Measurements from ENCODE around the gene RALGPS1. TPM values are rescaled to one million over a fixed set of nuclear protein-coding genes. Genes with fewer than 3 reads are reported as not detected.

RALGPS1 gene
- polyA plus RNA-seq, 2 of the 4 experiments (the other 2 are of a cell fraction): 5.0 to 7.9 TPM

DNA sequence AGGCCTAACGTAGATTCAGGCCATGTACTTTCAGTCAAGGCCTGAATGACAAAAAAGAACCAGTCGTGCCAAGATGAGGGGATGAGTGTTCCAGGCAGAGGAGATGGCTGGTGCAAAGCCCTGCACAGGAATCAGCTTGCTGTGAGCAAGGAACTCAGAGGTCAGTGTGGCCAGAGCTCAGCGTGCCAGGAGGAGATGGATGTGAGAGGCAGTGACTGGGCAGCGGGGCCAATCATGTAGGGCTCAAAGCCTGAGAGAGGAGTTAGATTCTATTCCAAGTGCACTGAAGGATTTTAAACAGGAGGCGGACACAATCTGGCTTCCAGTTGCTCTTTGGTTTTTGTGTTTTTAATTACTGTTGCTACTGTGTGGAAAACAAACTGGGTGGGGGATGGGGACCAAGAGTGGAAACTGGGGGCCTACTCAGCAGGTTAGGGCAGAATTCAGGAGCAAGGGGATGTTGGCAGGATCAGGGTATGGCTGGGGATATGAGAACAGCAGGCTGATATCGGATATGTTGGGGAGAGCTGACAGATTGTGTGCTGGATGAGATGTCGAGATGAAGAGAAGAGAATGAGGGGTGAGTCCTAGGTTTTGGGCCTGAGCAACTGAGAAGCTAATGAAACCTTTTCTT, 143.5 kb downstream of the RALGPS1 start:
- Histone ChIP-seq H3K4me2 (no peak overlapping the region), H3K4me1 (no peaks in the 10 kb centered on the region), H3K4me3 (no peak overlapping the region), H3K27ac (no peak overlapping the region), H3K9me3 (no peaks in the 10 kb centered on the region)
- DNase-seq (ENCODE audit: low read depth in 1 of 2, low spot score in 1 of 2): no peak
- ATAC-seq: no peak
- no peak for FAIRE-seq
- ChIA-PET POLR2A (no interaction called here), CTCF (interaction anchor here (0.6 to 1.3 kb wide), 5 partner anchors 9 to 1741 kb away, joined by 3 to 4 read pairs (median 3); no protein-coding TSS in a partner anchor)
- TF ChIP-seq CEBPB (IDR thresholded peaks at IDR 0.05): no peak
- TF ChIP-seq, protein P1, sequence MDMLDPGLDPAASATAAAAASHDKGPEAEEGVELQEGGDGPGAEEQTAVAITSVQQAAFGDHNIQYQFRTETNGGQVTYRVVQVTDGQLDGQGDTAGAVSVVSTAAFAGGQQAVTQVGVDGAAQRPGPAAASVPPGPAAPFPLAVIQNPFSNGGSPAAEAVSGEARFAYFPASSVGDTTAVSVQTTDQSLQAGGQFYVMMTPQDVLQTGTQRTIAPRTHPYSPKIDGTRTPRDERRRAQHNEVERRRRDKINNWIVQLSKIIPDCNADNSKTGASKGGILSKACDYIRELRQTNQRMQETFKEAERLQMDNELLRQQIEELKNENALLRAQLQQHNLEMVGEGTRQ (IDR thresholded peaks at IDR 0.05): no peak
- no peak for TF ChIP-seq RAD21 (conservative IDR thresholded peaks at IDR 0.05 in 1 of 2, IDR thresholded peaks at IDR 0.05 in 1 of 2)
- TF ChIP-seq FOXS1 (CRISPR knock-in tag; IDR thresholded peaks at IDR 0.05): no peak
- TF ChIP-seq, protein P2, sequence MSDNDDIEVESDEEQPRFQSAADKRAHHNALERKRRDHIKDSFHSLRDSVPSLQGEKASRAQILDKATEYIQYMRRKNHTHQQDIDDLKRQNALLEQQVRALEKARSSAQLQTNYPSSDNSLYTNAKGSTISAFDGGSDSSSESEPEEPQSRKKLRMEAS (IDR thresholded peaks at IDR 0.05): no peak
- no peak for TF ChIP-seq MYC (IDR thresholded peaks at IDR 0.05; ENCODE audit: borderline replicate concordance, low read length)
- TF ChIP-seq, protein P3, sequence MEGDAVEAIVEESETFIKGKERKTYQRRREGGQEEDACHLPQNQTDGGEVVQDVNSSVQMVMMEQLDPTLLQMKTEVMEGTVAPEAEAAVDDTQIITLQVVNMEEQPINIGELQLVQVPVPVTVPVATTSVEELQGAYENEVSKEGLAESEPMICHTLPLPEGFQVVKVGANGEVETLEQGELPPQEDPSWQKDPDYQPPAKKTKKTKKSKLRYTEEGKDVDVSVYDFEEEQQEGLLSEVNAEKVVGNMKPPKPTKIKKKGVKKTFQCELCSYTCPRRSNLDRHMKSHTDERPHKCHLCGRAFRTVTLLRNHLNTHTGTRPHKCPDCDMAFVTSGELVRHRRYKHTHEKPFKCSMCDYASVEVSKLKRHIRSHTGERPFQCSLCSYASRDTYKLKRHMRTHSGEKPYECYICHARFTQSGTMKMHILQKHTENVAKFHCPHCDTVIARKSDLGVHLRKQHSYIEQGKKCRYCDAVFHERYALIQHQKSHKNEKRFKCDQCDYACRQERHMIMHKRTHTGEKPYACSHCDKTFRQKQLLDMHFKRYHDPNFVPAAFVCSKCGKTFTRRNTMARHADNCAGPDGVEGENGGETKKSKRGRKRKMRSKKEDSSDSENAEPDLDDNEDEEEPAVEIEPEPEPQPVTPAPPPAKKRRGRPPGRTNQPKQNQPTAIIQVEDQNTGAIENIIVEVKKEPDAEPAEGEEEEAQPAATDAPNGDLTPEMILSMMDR (IDR thresholded peaks at IDR 0.05): no peak
- TF ChIP-seq HDAC2 (IDR thresholded peaks at IDR 0.05): no peak
- no peak for TF ChIP-seq MAFK (IDR thresholded peaks at IDR 0.05; ENCODE audit: partially characterized antibody)
- TF ChIP-seq, protein P4, sequence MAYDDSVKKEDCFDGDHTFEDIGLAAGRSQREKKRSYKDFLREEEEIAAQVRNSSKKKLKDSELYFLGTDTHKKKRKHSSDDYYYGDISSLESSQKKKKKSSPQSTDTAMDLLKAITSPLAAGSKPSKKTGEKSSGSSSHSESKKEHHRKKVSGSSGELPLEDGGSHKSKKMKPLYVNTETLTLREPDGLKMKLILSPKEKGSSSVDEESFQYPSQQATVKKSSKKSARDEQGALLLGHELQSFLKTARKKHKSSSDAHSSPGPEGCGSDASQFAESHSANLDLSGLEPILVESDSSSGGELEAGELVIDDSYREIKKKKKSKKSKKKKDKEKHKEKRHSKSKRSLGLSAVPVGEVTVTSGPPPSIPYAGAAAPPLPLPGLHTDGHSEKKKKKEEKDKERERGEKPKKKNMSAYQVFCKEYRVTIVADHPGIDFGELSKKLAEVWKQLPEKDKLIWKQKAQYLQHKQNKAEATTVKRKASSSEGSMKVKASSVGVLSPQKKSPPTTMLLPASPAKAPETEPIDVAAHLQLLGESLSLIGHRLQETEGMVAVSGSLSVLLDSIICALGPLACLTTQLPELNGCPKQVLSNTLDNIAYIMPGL (CRISPR knock-in tag; IDR thresholded peaks at IDR 0.05; ENCODE audit: borderline replicate concordance): no peak
- TF ChIP-seq KDM1A (IDR thresholded peaks at IDR 0.05; ENCODE audit: low read depth): no peak
- TF ChIP-seq RCOR1 (IDR thresholded peaks at IDR 0.05; ENCODE audit: low read depth, low read length): no peak
- TF ChIP-seq SMC3 (IDR thresholded peaks at IDR 0.05): no peak
- TF ChIP-seq TFCP2L1 (CRISPR knock-in tag; IDR thresholded peaks at IDR 0.05): no peak
- TF ChIP-seq MAZ (IDR thresholded peaks at IDR 0.05; ENCODE audit: borderline replicate concordance, low read depth, low read length): no peak
- no peak for TF ChIP-seq NPAS2 (CRISPR knock-in tag; IDR thresholded peaks at IDR 0.05; ENCODE audit: borderline replicate concordance)
- 84% methylated on average over 7 of the region's 7 CpGs for WGBS (ENCODE audit: missing lambda C conversion rate)

DNA sequence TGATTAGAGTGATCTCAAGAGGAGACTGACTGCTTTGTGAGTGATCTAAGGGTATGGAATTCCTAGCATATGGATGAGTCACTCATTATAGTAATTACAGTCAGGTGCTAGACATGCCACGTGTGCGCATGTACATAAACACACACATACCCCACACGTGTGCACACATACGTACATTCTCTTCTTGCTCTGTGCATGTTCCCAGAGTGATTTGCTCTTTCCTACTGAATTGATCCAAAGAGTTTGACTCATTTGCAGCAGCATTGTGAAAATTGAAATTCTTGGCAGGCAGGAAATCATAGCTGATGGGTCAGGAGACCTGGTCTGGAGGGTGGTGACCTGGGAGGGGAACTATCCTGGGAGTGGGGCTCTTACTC, 144.1 kb downstream of the RALGPS1 start:
- no peak overlapping the region for H3K27ac ChIP-seq
- CTCF ChIA-PET: interaction anchor here (0.9 to 1.3 kb wide), 3 partner anchors 10 to 106 kb away, joined by 3 to 4 read pairs (median 3); no protein-coding TSS in a partner anchor
- POLR2A ChIA-PET: no interaction called here
- FAIRE-seq (no peak), DNase-seq (ENCODE audit: low read depth in 1 of 2, low spot score in 1 of 2) (no peak), ATAC-seq (no peak)
- no peaks in the 10 kb centered on the region for H3K4me1 ChIP-seq
- H3K9me3 ChIP-seq: no peaks in the 10 kb centered on the region
- no peak overlapping the region for H3K4me3 ChIP-seq
- TF ChIP-seq TP53 (CRISPR knock-in tag; IDR thresholded peaks at IDR 0.05) (no peak), FOSB (CRISPR knock-in tag; IDR thresholded peaks at IDR 0.05) (no peak), GATA3 (IDR thresholded peaks at IDR 0.05; ENCODE audit: borderline replicate concordance) (no peak), MAZ (IDR thresholded peaks at IDR 0.05; ENCODE audit: borderline replicate concordance, low read depth, low read length) (no peak), CEBPB (IDR thresholded peaks at IDR 0.05) (no peak), CHD4 (IDR thresholded peaks at IDR 0.05; ENCODE audit: borderline replicate concordance) (no peak), POLR2AphosphoS2 (conservative IDR thresholded peaks at IDR 0.05; ENCODE audit: low read length) (no peak), RCOR1 (IDR thresholded peaks at IDR 0.05; ENCODE audit: low read depth, low read length) (no peak), NR3C1 (IDR thresholded peaks at IDR 0.05) (no peak), FOXS1 (CRISPR knock-in tag; IDR thresholded peaks at IDR 0.05) (no peak), ZNF302 (CRISPR knock-in tag; IDR thresholded peaks at IDR 0.05) (no peak), FOSL2 (IDR thresholded peaks at IDR 0.05) (no peak), FOSL2 (CRISPR knock-in tag; IDR thresholded peaks at IDR 0.05) (no peak), RAD21 (conservative IDR thresholded peaks at IDR 0.05 in 1 of 2, IDR thresholded peaks at IDR 0.05 in 1 of 2) (no peak)
- TF ChIP-seq, protein P5, sequence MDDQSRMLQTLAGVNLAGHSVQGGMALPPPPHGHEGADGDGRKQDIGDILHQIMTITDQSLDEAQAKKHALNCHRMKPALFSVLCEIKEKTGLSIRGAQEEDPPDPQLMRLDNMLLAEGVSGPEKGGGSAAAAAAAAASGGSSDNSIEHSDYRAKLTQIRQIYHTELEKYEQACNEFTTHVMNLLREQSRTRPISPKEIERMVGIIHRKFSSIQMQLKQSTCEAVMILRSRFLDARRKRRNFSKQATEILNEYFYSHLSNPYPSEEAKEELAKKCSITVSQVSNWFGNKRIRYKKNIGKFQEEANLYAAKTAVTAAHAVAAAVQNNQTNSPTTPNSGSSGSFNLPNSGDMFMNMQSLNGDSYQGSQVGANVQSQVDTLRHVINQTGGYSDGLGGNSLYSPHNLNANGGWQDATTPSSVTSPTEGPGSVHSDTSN (IDR thresholded peaks at IDR 0.05): no peak
- TF ChIP-seq, protein P6, sequence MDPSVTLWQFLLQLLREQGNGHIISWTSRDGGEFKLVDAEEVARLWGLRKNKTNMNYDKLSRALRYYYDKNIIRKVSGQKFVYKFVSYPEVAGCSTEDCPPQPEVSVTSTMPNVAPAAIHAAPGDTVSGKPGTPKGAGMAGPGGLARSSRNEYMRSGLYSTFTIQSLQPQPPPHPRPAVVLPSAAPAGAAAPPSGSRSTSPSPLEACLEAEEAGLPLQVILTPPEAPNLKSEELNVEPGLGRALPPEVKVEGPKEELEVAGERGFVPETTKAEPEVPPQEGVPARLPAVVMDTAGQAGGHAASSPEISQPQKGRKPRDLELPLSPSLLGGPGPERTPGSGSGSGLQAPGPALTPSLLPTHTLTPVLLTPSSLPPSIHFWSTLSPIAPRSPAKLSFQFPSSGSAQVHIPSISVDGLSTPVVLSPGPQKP (IDR thresholded peaks at IDR 0.05; ENCODE audit: low read depth, low read length): no peak
- no peak overlapping the region for H3K4me2 ChIP-seq
- 94% methylated on average over 4 of the region's 4 CpGs for WGBS (ENCODE audit: missing lambda C conversion rate)

Measured in A549 (cell line).